Activated CD4-positive, alpha-beta T cell treated with anti-CD3 and anti-CD28 coated beads, Interleukin-10, Interleukin-2, amounts not matched to agents 100 ng/mL and 50 ng/mL, durations not matched to agents 16 hours and 8 hours (primary cell): ENCODE data around the gene GPR78.

Source experiments
- DNase-seq: peaks from one replicate; pipeline ENCODE4 v3.0.0-alpha.2; 2020

The GPR78 gene

GRCh38 chr4:8601556-8601955 lies 21.4 kb downstream of the GPR78 start:
- DNase-seq, result no peak

GRCh38 chr4:8602686-8603430 lies 22.7 kb downstream of the GPR78 start:
- no peak for DNase-seq

DNA sequence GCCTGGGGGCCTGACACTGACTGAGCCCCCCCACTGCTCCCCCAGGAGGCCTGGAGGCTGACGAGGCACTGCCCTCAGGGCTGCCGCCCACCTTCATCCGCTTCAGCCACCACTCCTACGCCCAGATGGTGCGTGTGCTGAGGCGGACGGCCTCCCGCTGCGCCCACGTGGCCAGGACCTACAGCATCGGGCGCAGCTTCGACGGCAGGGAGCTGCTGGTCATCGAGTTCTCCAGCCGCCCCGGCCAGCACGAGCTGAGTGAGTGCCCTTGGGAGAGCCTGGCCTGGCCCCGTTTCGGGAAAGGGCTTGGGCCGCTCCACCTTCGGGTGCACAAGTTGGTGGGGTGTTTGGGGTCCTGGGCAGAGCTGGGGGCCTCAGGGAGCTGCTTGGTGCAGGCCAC lies 23.7 kb downstream of the GPR78 start:
- no peak for DNase-seq

DNA sequence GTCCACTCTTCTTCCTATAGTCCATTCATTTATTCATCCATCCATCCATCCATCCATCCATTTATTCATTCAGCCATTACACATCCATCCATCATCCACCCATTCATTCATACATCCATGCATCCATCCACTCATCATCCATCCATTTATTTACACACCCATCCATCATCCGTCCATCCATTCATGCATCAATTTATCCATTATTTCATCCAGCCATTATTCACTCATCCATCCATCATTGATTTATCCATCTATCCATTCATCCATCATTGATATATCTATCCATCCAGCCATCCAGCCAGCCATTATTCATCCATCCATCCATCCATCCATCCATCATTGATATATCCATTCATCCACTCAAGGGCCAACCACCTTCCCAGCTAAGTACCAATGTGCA lies 25.1 kb downstream of the GPR78 start:
- DNase-seq, result no peak

GRCh38 chr4:8606476-8606875 lies 26.3 kb downstream of the GPR78 start:
- no peak for DNase-seq

GRCh38 chr4:8606966-8607365 lies 26.8 kb downstream of the GPR78 start:
- DNase-seq, result no peak

GRCh38 chr4:8607603-8608481 lies 27.6 kb downstream of the GPR78 start:
- peak; percentile 26 for DNase-seq

DNA sequence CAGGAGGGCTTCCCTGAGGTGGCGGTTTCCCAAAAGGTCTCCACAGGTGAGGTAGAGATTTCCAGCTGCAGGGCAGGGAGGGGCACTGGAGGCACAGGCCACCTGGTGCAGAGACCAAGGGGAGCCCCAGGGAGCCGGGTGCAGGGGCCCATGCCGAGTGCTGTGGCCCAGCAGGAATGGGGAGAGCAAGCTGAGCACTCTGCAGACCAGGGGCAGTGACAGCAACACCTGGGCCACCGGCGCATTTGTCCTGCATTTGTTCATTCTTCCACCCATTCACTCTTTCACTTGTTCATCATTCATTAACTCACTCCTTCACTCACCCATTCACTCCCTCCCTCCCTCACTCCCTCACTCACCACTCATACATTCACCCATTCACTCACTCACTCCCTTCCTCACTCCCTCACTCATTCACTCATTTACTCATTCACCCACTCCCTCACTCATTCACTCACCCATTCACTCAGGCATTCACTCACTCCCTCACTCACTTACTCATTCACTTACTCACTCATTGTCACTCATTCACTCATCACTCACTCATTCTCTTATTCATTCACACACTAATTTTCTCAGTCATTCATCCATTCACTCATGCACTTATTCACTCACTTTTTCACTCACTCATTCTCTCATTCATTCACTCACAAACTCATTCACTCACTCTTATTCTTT lies 28.7 kb downstream of the GPR78 start:
- DNase-seq, result no peak

GRCh38 chr4:8609406-8609805 lies 29.2 kb downstream of the GPR78 start:
- no peak for DNase-seq

DNA sequence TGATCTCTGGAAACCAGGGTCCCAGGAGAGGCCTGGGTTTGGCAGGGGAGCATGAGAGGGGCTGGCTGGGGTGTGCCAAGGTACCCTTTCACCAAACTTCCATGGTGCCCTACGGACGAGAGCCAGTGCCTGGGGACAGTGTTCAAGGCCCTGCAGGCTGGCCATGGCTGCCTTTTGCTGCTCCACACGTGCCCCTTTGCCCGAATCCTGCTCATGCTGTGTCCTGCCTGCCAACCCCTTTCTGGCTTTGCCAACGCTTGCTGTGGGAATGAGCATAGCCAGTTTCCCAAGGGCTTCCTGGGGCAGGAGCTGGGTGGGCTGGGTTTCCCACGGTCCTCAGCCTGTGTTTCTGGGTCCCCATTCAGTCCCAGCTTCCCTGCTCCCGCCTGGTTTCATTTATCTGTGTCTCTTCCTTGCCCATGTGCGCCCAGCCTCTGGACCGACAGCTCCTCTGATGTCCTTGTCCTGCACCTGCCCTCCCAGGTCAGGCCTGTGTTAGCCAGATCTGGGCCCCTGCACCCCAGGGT lies 29.7 kb downstream of the GPR78 start:
- DNase-seq, result no peak

GRCh38 chr4:8610858-8611616 lies 30.8 kb downstream of the GPR78 start:
- DNase-seq, result no peak

GRCh38 chr4:8612646-8613045 lies 32.5 kb downstream of the GPR78 start:
- no peak for DNase-seq

- no peak for DNase-seq
Observed at GRCh38 chr4:8613421-8614364, 33.5 kb downstream of the GPR78 start.

- DNase-seq, result no peak
Observed at GRCh38 chr4:8614365-8615193, 34.4 kb downstream of the GPR78 start.

- no peak for DNase-seq
Observed at GRCh38 chr4:8615366-8615765, 35.2 kb downstream of the GPR78 start.

DNA sequence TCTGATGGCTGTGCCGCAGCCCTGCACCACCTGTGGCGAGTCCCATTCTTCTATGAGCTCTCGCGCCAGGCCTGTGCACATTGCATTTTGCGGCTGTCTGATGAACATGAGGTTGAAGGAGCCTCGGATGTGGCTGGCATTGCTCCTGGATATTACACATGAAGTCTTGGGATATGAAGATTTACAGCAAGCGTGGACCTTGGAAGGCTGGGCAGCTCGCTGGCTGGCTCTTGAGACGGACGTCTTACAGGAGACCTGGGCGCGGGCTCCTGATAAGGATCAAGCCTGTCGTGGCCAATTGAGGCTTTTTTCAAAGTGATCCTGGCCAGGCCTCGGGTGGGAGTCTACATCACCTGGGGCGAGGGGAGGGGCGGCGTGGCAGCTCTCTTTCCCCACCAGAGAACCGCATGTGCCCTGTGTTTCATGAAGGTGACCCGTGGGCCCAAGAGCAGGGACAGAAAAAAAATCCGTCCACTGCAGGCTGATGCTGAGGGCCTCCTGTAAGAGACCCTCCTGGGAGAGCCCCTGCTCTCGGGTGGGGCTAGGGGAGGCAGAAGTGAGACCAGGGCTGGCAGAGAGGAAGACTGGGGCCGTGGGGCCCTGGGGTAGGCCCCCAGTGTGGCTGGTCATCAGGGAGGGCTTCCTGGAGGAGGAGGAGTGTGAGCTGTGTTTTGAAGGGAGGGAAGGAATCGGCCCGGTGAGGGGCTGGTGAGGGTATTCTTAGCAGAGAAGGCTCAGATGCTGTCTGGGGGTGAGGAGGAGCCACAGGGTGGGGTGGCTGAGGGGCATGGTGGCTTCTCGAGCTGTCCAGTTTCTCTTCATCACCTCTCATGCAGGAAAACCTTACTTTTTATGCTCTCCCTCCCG lies 36.0 kb downstream of the GPR78 start:
- DNase-seq, result no peak

DNA sequence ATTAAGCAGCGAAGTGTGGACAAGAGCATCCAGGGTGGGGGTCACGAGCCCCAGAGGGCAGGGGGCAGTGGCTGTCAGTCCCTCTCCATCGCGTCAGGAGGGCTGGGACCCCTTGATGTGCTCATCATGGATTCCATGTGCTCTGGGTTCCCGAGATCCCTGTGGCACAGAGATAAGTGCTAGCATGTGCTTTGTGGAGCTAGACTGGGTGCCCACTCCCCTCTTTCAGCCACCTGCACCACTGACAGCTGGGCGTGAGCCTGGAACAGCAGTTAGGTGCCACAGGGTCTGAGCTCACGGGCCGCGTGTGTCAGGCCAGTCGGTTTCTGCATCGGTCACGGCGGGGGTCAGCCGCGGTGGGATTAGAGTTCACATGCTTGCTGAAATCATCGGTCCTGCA lies 36.6 kb downstream of the GPR78 start:
- DNase-seq, result no peak

- DNase-seq, result no peak
Observed at GRCh38 chr4:8617486-8618040, 37.4 kb downstream of the GPR78 start.

- no peak for DNase-seq
Observed at GRCh38 chr4:8618421-8618820, 38.2 kb downstream of the GPR78 start.
